ENCODE results near the gene SPOCK3. TPM values are rescaled to one million over a fixed set of nuclear protein-coding genes. Genes with fewer than 3 reads are reported as not detected.

Gene SPOCK3
- total and polyA plus RNA-seq, 2 of the 13 experiments (the other 11 are each of a cell fraction or from before 2014, with no cell fraction given) = not detected

GRCh38 chr4:167041524-167041923, 192.8 kb downstream of the SPOCK3 start:
- intact Hi-C loops (cut with micrococcal nuclease; ENCODE audit: unreplicated experiment) (no loop called here), in situ Hi-C loops (cut with HindIII; ENCODE audit: extremely low pct_ligation_motif_present, low pct_unique_long_range_greater_than_20kb) (no loop called here)
- Histone ChIP-seq H3K27ac (ENCODE audit: extremely low read length, insufficient read depth, low read length) (no peak overlapping the region), H3K4me2 (ENCODE audit: low read depth, low read length) (no peak overlapping the region), H3K79me2 (ENCODE audit: insufficient read depth, low read length) (no peaks in the 10 kb centered on the region), H3K9me3 (ENCODE audit: low read length) (no peaks in the 10 kb centered on the region), H3K4me1 (ENCODE audit: insufficient read depth, low read length) (no peaks in the 10 kb centered on the region), H3K27me3 (ENCODE audit: control insufficient read depth in 1 of 2, insufficient read depth in 2 of 2, low read length in 2 of 2) (no peaks in the 10 kb centered on the region), H3K9ac (ENCODE audit: insufficient read depth, low read depth, low read length) (no peak overlapping the region), H3K4me3 (replicated peaks in 1 of 3; ENCODE audit: insufficient read depth in 1 of 3, low read depth in 2 of 3, low read length in 3 of 3) (no peak overlapping the region), H2AFZ (ENCODE audit: low read length) (no peak overlapping the region), H3K36me3 (replicated peaks in 1 of 2; ENCODE audit: control insufficient read depth in 1 of 2, insufficient read depth in 2 of 2, low read length in 2 of 2) (no peaks in the 10 kb centered on the region), H4K20me1 (ENCODE audit: insufficient read depth, low read length) (no peaks in the 10 kb centered on the region)
- no peak for FAIRE-seq
- no peak for TF ChIP-seq SNAPC2 (CRISPR knock-in tag; IDR thresholded peaks at IDR 0.05)
- TF ChIP-seq NCOA5 (CRISPR knock-in tag; IDR thresholded peaks at IDR 0.05) = no peak
- TF ChIP-seq ZBTB7B (CRISPR knock-in tag; IDR thresholded peaks at IDR 0.05) = no peak
- no peak for ATAC-seq
- DNase-seq (ENCODE audit: low spot score) = no peak
- 0% methylated on average over 1 of the region's 1 CpG for WGBS (ENCODE audit: low lambda C conversion rate)
- BruUV-seq (replicated peaks) = no TSS peak
- POLR2A ChIA-PET = no interaction called here
- CTCF ChIA-PET (ENCODE audit: low intra/inter-chr PET ratio, low total read pairs) = no interaction called here

GRCh38 chr4:167035390-167035789, 198.9 kb downstream of the SPOCK3 start:
- in situ Hi-C loops (cut with HindIII; ENCODE audit: extremely low pct_ligation_motif_present, low pct_unique_long_range_greater_than_20kb) (no loop called here), intact Hi-C loops (cut with micrococcal nuclease; ENCODE audit: unreplicated experiment) (no loop called here)
- no peak overlapping the region for H3K27ac ChIP-seq (ENCODE audit: extremely low read length, insufficient read depth, low read length)
- WGBS (ENCODE audit: low lambda C conversion rate) = 19% methylated on average over 3 of the region's 3 CpGs
- H3K9me3 ChIP-seq (ENCODE audit: low read length) = no peaks in the 10 kb centered on the region
- no peaks in the 10 kb centered on the region for H3K79me2 ChIP-seq (ENCODE audit: insufficient read depth, low read length)
- H3K4me2 ChIP-seq (ENCODE audit: low read depth, low read length) = no peak overlapping the region
- H3K27me3 ChIP-seq (ENCODE audit: control insufficient read depth in 1 of 2, insufficient read depth in 2 of 2, low read length in 2 of 2) = no peaks in the 10 kb centered on the region
- TF ChIP-seq HDAC6 (IDR thresholded peaks at IDR 0.05; ENCODE audit: low read depth, low read length) (no peak), ZNF430 (CRISPR knock-in tag; IDR thresholded peaks at IDR 0.05) (no peak), YEATS4 (CRISPR knock-in tag; IDR thresholded peaks at IDR 0.05; ENCODE audit: borderline replicate concordance) (no peak), ZNF343 (CRISPR knock-in tag; IDR thresholded peaks at IDR 0.05) (no peak), CCDC6 (CRISPR knock-in tag; IDR thresholded peaks at IDR 0.05) (no peak), ZMYM4 (CRISPR knock-in tag; IDR thresholded peaks at IDR 0.05) (no peak), HHEX (CRISPR knock-in tag; IDR thresholded peaks at IDR 0.05) (no peak)
- H4K20me1 ChIP-seq (ENCODE audit: insufficient read depth, low read length) = no peaks in the 10 kb centered on the region
- no peak overlapping the region for H3K4me3 ChIP-seq (replicated peaks in 1 of 3; ENCODE audit: insufficient read depth in 1 of 3, low read depth in 2 of 3, low read length in 3 of 3)
- FAIRE-seq (no peak), ATAC-seq (no peak), DNase-seq (ENCODE audit: low spot score) (no peak)
- no peaks in the 10 kb centered on the region for H3K36me3 ChIP-seq (replicated peaks in 1 of 2; ENCODE audit: control insufficient read depth in 1 of 2, insufficient read depth in 2 of 2, low read length in 2 of 2)
- ChIA-PET CTCF (ENCODE audit: low intra/inter-chr PET ratio, low total read pairs) (no interaction called here), POLR2A (no interaction called here)
- no TSS peak for BruUV-seq (replicated peaks)
- H3K9ac ChIP-seq (ENCODE audit: insufficient read depth, low read depth, low read length) = no peak overlapping the region
- H3K4me1 ChIP-seq (ENCODE audit: insufficient read depth, low read length) = no peaks in the 10 kb centered on the region
- H2AFZ ChIP-seq (ENCODE audit: low read length) = no peak overlapping the region
